ENCODE measurements around the gene YWHAE. TPM values are rescaled to one million over a fixed set of nuclear protein-coding genes. Genes with fewer than 3 reads are reported as not detected.
"Not testable (repeated sequence)": the region's sequence is repeated elsewhere in the genome, so short reads cannot be mapped to it uniquely, and the experiment has no call there.

YWHAE gene
- total RNA-seq, 2 experiments from 2014 or later, result 352 to 374 TPM

- ChIA-PET POLR2A (interaction anchor here (0.8 to 0.9 kb wide), 2 partner anchors 62 to 64 kb away, joined by 3 read pairs; no protein-coding TSS in a partner anchor), CTCF (interaction anchor here (0.6 to 0.8 kb wide), 2 partner anchors 58 to 215 kb away, joined by 3 read pairs; no protein-coding TSS in a partner anchor)
- no peak overlapping the region for H3K27ac Mint-ChIP-seq
- H3K9me3 Mint-ChIP-seq, result no peaks in the 10 kb centered on the region
- peaks cover 7% of the 10 kb centered on the region for H3K4me1 Mint-ChIP-seq
- peaks cover 44% of the 10 kb centered on the region for H3K36me3 Mint-ChIP-seq (ENCODE audit: low read depth)
- DNase-seq, result no peak
- no peaks in the 10 kb centered on the region for H3K27me3 Mint-ChIP-seq
- no peak overlapping the region for H3K4me3 Mint-ChIP-seq
These were observed 23.6 kb upstream of the YWHAE start for GRCh38 chr17:1423456-1424135.

GRCh38 chr17:1422885-1423284 lies 22.9 kb upstream of the YWHAE start:
- no peaks in the 10 kb centered on the region for H3K9me3 Mint-ChIP-seq
- no peaks in the 10 kb centered on the region for H3K27me3 Mint-ChIP-seq
- H3K36me3 Mint-ChIP-seq (ENCODE audit: low read depth), result peaks cover 45% of the 10 kb centered on the region
- H3K4me3 Mint-ChIP-seq, result no peak overlapping the region
- ChIA-PET CTCF (interaction anchor here (0.6 kb wide), 1 partner anchor 216 kb away, joined by 3 read pairs; no protein-coding TSS in a partner anchor), POLR2A (interaction anchor here (0.8 kb wide), 1 partner anchor 65 kb away, joined by 3 read pairs; no protein-coding TSS in a partner anchor)
- H3K4me1 Mint-ChIP-seq, result peaks cover 7% of the 10 kb centered on the region
- no peak overlapping the region for H3K27ac Mint-ChIP-seq
- no peak for DNase-seq

GRCh38 chr17:1421470-1421869 lies 21.4 kb upstream of the YWHAE start:
- Mint-ChIP-seq H3K27ac (no peak overlapping the region), H3K9me3 (no peaks in the 10 kb centered on the region), H3K4me1 (peaks cover 7% of the 10 kb centered on the region), H3K27me3 (no peaks in the 10 kb centered on the region), H3K36me3 (ENCODE audit: low read depth) (peaks cover 44% of the 10 kb centered on the region), H3K4me3 (no peak overlapping the region)
- ChIA-PET POLR2A (no interaction called here), CTCF (no interaction called here)
- no peak for DNase-seq

GRCh38 chr17:1420981-1421380 lies 21.0 kb upstream of the YWHAE start:
- CTCF ChIA-PET, result no interaction called here
- Mint-ChIP-seq H3K9me3 (no peaks in the 10 kb centered on the region), H3K36me3 (ENCODE audit: low read depth) (peaks cover 40% of the 10 kb centered on the region), H3K27ac (no peak overlapping the region), H3K27me3 (no peaks in the 10 kb centered on the region), H3K4me3 (no peak overlapping the region), H3K4me1 (peaks cover 7% of the 10 kb centered on the region)
- POLR2A ChIA-PET, result no interaction called here
- DNase-seq, result no peak

- Mint-ChIP-seq H3K27me3 (no peaks in the 10 kb centered on the region), H3K9me3 (no peaks in the 10 kb centered on the region), H3K27ac (no peak overlapping the region), H3K4me3 (no peak overlapping the region), H3K4me1 (peaks cover 7% of the 10 kb centered on the region), H3K36me3 (ENCODE audit: low read depth) (peaks cover 32% of the 10 kb centered on the region)
- ChIA-PET CTCF (no interaction called here), POLR2A (no interaction called here)
- no peak for DNase-seq
These were observed 20.1 kb upstream of the YWHAE start for GRCh38 chr17:1420163-1420562.

- not testable (repeated sequence) for H3K9me3 Mint-ChIP-seq, H3K4me1 Mint-ChIP-seq, H3K4me3 Mint-ChIP-seq, H3K27ac Mint-ChIP-seq, H3K27me3 Mint-ChIP-seq, DNase-seq
- ChIA-PET POLR2A (interaction anchor here (0.8 to 0.9 kb wide), 2 partner anchors 18 to 54 kb away, joined by 3 to 4 read pairs; partner anchors contain the start of gene YWHAE), CTCF (interaction anchor here (3.3 kb wide), 1 partner anchor 53 kb away, joined by 10 read pairs; no protein-coding TSS in a partner anchor)
- H3K36me3 Mint-ChIP-seq (ENCODE audit: low read depth), result peaks cover 27% of the 10 kb centered on the region
These were observed 18.5 kb upstream of the YWHAE start for GRCh38 chr17:1418476-1418875.

GRCh38 chr17:1416414-1416813 lies 16.4 kb upstream of the YWHAE start:
- Mint-ChIP-seq H3K4me1 (peaks cover 2% of the 10 kb centered on the region), H3K27ac (no peak overlapping the region), H3K9me3 (no peaks in the 10 kb centered on the region), H3K36me3 (ENCODE audit: low read depth) (peaks cover 12% of the 10 kb centered on the region), H3K27me3 (no peaks in the 10 kb centered on the region), H3K4me3 (no peak overlapping the region)
- ChIA-PET POLR2A (no interaction called here), CTCF (interaction anchor here (3.3 kb wide), 1 partner anchor 51 kb away, joined by 10 read pairs; no protein-coding TSS in a partner anchor)
- DNase-seq, result no peak

- Mint-ChIP-seq H3K9me3 (no peaks in the 10 kb centered on the region), H3K4me1 (peaks cover 2% of the 10 kb centered on the region), H3K27me3 (no peaks in the 10 kb centered on the region), H3K36me3 (ENCODE audit: low read depth) (peaks cover 7% of the 10 kb centered on the region), H3K4me3 (no peak overlapping the region), H3K27ac (no peak overlapping the region)
- ChIA-PET CTCF (interaction anchor here (0.9 to 2.0 kb wide), 2 partner anchors 50 to 101 kb away, joined by 3 to 7 read pairs; no protein-coding TSS in a partner anchor), POLR2A (interaction anchor here (3.1 kb wide), 1 partner anchor 15 kb away, joined by 13 read pairs; the partner anchor contains the start of gene YWHAE)
- no peak for DNase-seq
These were observed 14.6 kb upstream of the YWHAE start for GRCh38 chr17:1414634-1415033.

- Mint-ChIP-seq H3K27ac (no peak overlapping the region), H3K36me3 (ENCODE audit: low read depth) (peaks cover 7% of the 10 kb centered on the region), H3K9me3 (no peaks in the 10 kb centered on the region), H3K4me1 (peaks cover 2% of the 10 kb centered on the region), H3K4me3 (no peak overlapping the region), H3K27me3 (no peaks in the 10 kb centered on the region)
- POLR2A ChIA-PET, result interaction anchor here (3.1 kb wide), 1 partner anchor 14 kb away, joined by 13 read pairs; the partner anchor contains the start of gene YWHAE
- CTCF ChIA-PET, result interaction anchor here (0.9 to 2.0 kb wide), 2 partner anchors 49 to 102 kb away, joined by 3 to 7 read pairs; no protein-coding TSS in a partner anchor
- DNase-seq, result no peak
These were observed 14.1 kb upstream of the YWHAE start for GRCh38 chr17:1414001-1414574.

GRCh38 chr17:1413281-1413791 lies 13.3 kb upstream of the YWHAE start:
- no peak overlapping the region for H3K27ac Mint-ChIP-seq
- H3K36me3 Mint-ChIP-seq (ENCODE audit: low read depth), result peaks cover 7% of the 10 kb centered on the region
- no peak for DNase-seq
- CTCF ChIA-PET, result interaction anchor here (2.0 kb wide), 1 partner anchor 48 kb away, joined by 7 read pairs; no protein-coding TSS in a partner anchor
- H3K27me3 Mint-ChIP-seq, result no peaks in the 10 kb centered on the region
- POLR2A ChIA-PET, result interaction anchor here (3.1 kb wide), 1 partner anchor 13 kb away, joined by 13 read pairs; the partner anchor contains the start of gene YWHAE
- H3K9me3 Mint-ChIP-seq, result no peaks in the 10 kb centered on the region
- no peak overlapping the region for H3K4me3 Mint-ChIP-seq
- peaks cover 2% of the 10 kb centered on the region for H3K4me1 Mint-ChIP-seq

GRCh38 chr17:1412185-1413110 lies 12.4 kb upstream of the YWHAE start:
- DNase-seq, result no peak
- Mint-ChIP-seq H3K27me3 (no peaks in the 10 kb centered on the region), H3K4me1 (peaks cover 2% of the 10 kb centered on the region), H3K4me3 (no peak overlapping the region), H3K9me3 (no peaks in the 10 kb centered on the region), H3K27ac (no peak overlapping the region), H3K36me3 (ENCODE audit: low read depth) (peaks cover 3% of the 10 kb centered on the region)
- CTCF ChIA-PET, result no interaction called here
- POLR2A ChIA-PET, result interaction anchor here (3.1 kb wide), 1 partner anchor 12 kb away, joined by 13 read pairs; the partner anchor contains the start of gene YWHAE

- Mint-ChIP-seq H3K4me1 (peaks cover 13% of the 10 kb centered on the region), H3K9me3 (no peaks in the 10 kb centered on the region), H3K27ac (no peak overlapping the region), H3K27me3 (no peaks in the 10 kb centered on the region), H3K36me3 (ENCODE audit: low read depth) (peaks cover 22% of the 10 kb centered on the region), H3K4me3 (no peak overlapping the region)
- no peak for DNase-seq
- ChIA-PET POLR2A (interaction anchor here (1.2 to 3.4 kb wide), 2 partner anchors 37 to 114 kb away, joined by 5 to 28 read pairs; partner anchors contain the start of gene INPP5K), CTCF (interaction anchor here (0.6 to 1.4 kb wide), 2 partner anchors 37 to 41 kb away, joined by 3 to 5 read pairs; no protein-coding TSS in a partner anchor)
These were observed 2.2 kb upstream of the YWHAE start for GRCh38 chr17:1402262-1402586.
